Mesodermal cell (in vitro differentiated cells): ENCODE results near the gene CD200R1. TPM values are rescaled to one million over a fixed set of nuclear protein-coding genes. Genes with fewer than 3 reads are reported as not detected.

Experiments used
- H3K27ac ChIP-seq: 2 replicates; pipeline ENCODE4 v1.7.0; 2013; ENCODE audit warnings: mild to moderate bottlenecking, low read depth, low read length, moderate library complexity; ENCODE audit not compliant: severe bottlenecking
- H3K36me3 ChIP-seq: 2 replicates; pipeline ENCODE4 v1.7.1; 2013; ENCODE audit warnings: mild to moderate bottlenecking, low read length, moderate library complexity; ENCODE audit not compliant: control insufficient read depth, insufficient read depth
- H3K4me1 ChIP-seq: one replicate; pipeline ENCODE4 v1.7.1; 2013; ENCODE audit warnings: mild to moderate bottlenecking, low read length; ENCODE audit not compliant: insufficient read depth, control insufficient read depth, poor library complexity, severe bottlenecking
- H3K4me3 ChIP-seq: 2 replicates; pipeline ENCODE4 v1.7.0; 2013; ENCODE audit warnings: low read length, control low read depth, mild to moderate bottlenecking; ENCODE audit not compliant: insufficient read depth, poor library complexity, severe bottlenecking; ENCODE audit errors: extremely low read depth
- H3K9me3 ChIP-seq: 2 replicates; pipeline ENCODE4 v1.7.1; 2013; ENCODE audit warnings: mild to moderate bottlenecking, low read length, moderate library complexity; ENCODE audit not compliant: control insufficient read depth
- WGBS, 2 experiments: methylation state at CpG; one replicate each; pipeline ENCODE4 v1.1.5; 2013; ENCODE audit warnings: missing lambda C conversion rate in 2 of 2; ENCODE audit not compliant: insufficient coverage in 2 of 2; 5-methylcytosine and 5-hydroxymethylcytosine counted together
- polyA plus RNA-seq, 2 experiments: library from polyadenylated mRNA; stranded (reverse); fragments of 50-300 nt; gene quantifications; one replicate each; pipeline ENCODE4 v1.2.3, GENCODE V29; 2013

The CD200R1 gene
- polyA plus RNA-seq (2013, experiment 1 of 2), result 0.29 TPM
- polyA plus RNA-seq (2013, experiment 2 of 2), result 0.66 TPM

GRCh38 chr3:112974894-112975293 lies at the start of gene CD200R1:
Gene CD200R1, minus strand, starts transcription at chr3:112975103. Its CDS starts 246 bp downstream, at chr3:112974857.
- 94 to 97% methylated on average over 4 to 5 of the region's 5 CpGs for WGBS, 2 experiments
- Histone ChIP-seq H3K27ac (no peak within 1 kb of the TSS), H3K4me3 (no peak within 1 kb of the TSS), H3K36me3 (no peaks in the 10 kb centered on the region), H3K4me1 (no peaks in the 10 kb centered on the region), H3K9me3 (no peaks in the 10 kb centered on the region)

GRCh38 chr3:113021471-113021870 lies 46.6 kb upstream of the CD200R1 start:
- no peak overlapping the region for H3K4me3 ChIP-seq
- no peaks in the 10 kb centered on the region for H3K9me3 ChIP-seq
- H3K4me1 ChIP-seq, result peaks cover 5% of the 10 kb centered on the region
- 92 to 100% methylated on average over 1 of the region's 2 CpGs for WGBS, 2 experiments
- no peak overlapping the region for H3K27ac ChIP-seq
- H3K36me3 ChIP-seq, result peaks cover 9% of the 10 kb centered on the region

GRCh38 chr3:113019182-113020137 lies 44.6 kb upstream of the CD200R1 start:
- WGBS, 2 experiments, result 0 to 1% methylated on average over 43 to 46 of the region's 63 CpGs
- Histone ChIP-seq H3K4me3 (peak overlapping the region; percentile 69), H3K9me3 (no peaks in the 10 kb centered on the region), H3K36me3 (peaks cover 29% of the 10 kb centered on the region), H3K4me1 (peaks cover 5% of the 10 kb centered on the region), H3K27ac (peak overlapping the region; percentile 95)

GRCh38 chr3:113018536-113019181 lies 43.8 kb upstream of the CD200R1 start:
- WGBS, 2 experiments, result 5 to 9% methylated on average over 8 of the region's 13 CpGs
- Histone ChIP-seq H3K9me3 (no peaks in the 10 kb centered on the region), H3K27ac (peak overlapping the region; percentile 95), H3K4me1 (peaks cover 5% of the 10 kb centered on the region), H3K36me3 (peaks cover 32% of the 10 kb centered on the region), H3K4me3 (peak overlapping the region; percentile 69)

- Histone ChIP-seq H3K4me1 (peaks cover 5% of the 10 kb centered on the region), H3K36me3 (peaks cover 76% of the 10 kb centered on the region), H3K27ac (no peak overlapping the region), H3K9me3 (no peaks in the 10 kb centered on the region), H3K4me3 (no peak overlapping the region)
Measured at GRCh38 chr3:113013593-113013992, 38.7 kb upstream of the CD200R1 start.

GRCh38 chr3:113008117-113008516 lies 33.2 kb upstream of the CD200R1 start:
- Histone ChIP-seq H3K36me3 (peaks cover 92% of the 10 kb centered on the region), H3K27ac (no peak overlapping the region), H3K9me3 (no peaks in the 10 kb centered on the region), H3K4me3 (no peak overlapping the region), H3K4me1 (no peaks in the 10 kb centered on the region)
- 100% methylated on average over 1 of the region's 3 CpGs for WGBS, 2 experiments

GRCh38 chr3:113006359-113007056 lies 31.6 kb upstream of the CD200R1 start:
- Histone ChIP-seq H3K4me1 (no peaks in the 10 kb centered on the region), H3K9me3 (no peaks in the 10 kb centered on the region), H3K27ac (no peak overlapping the region), H3K36me3 (peaks cover 93% of the 10 kb centered on the region), H3K4me3 (no peak overlapping the region)
- WGBS, 2 experiments, result 97% methylated on average over 3 of the region's 4 CpGs; no CpG with 5 or more reads in 1 of the 2 experiments

GRCh38 chr3:113005611-113006010 lies 30.7 kb upstream of the CD200R1 start:
- 92 to 94% methylated on average over 5 of the region's 7 CpGs for WGBS, 2 experiments
- H3K9me3 ChIP-seq, result no peaks in the 10 kb centered on the region
- peaks cover 94% of the 10 kb centered on the region for H3K36me3 ChIP-seq
- no peak overlapping the region for H3K4me3 ChIP-seq
- no peaks in the 10 kb centered on the region for H3K4me1 ChIP-seq
- no peak overlapping the region for H3K27ac ChIP-seq

- no peak overlapping the region for H3K27ac ChIP-seq
- no peaks in the 10 kb centered on the region for H3K9me3 ChIP-seq
- peaks cover 87% of the 10 kb centered on the region for H3K36me3 ChIP-seq
- H3K4me3 ChIP-seq, result no peak overlapping the region
- H3K4me1 ChIP-seq, result no peaks in the 10 kb centered on the region
Measured at GRCh38 chr3:113002679-113003078, 27.8 kb upstream of the CD200R1 start.

GRCh38 chr3:113002037-113002436 lies 27.1 kb upstream of the CD200R1 start:
- H3K27ac ChIP-seq, result no peak overlapping the region
- H3K4me3 ChIP-seq, result no peak overlapping the region
- H3K9me3 ChIP-seq, result no peaks in the 10 kb centered on the region
- no peaks in the 10 kb centered on the region for H3K4me1 ChIP-seq
- peaks cover 84% of the 10 kb centered on the region for H3K36me3 ChIP-seq
